Measurements from ENCODE around the gene KCNQ5. TPM values are rescaled to one million over a fixed set of nuclear protein-coding genes. Genes with fewer than 3 reads are reported as not detected.

Gene KCNQ5
- total and polyA plus RNA-seq, 2 of the 8 experiments (the other 6 are each of a cell fraction or from before 2014, with no cell fraction given): 0.83 to 1.2 TPM

- no peak for TF ChIP-seq ATF2 (IDR thresholded peaks at IDR 0.05; ENCODE audit: low read length)
- TF ChIP-seq RAD21 (IDR thresholded peaks at IDR 0.05 in 1 of 2, conservative IDR thresholded peaks at IDR 0.05 in 1 of 2; ENCODE audit: low read depth in 2 of 2, low read length in 2 of 2): no peak
- no peak for TF ChIP-seq SIRT6 (IDR thresholded peaks at IDR 0.05; ENCODE audit: low read length)
These were observed 332.9 kb downstream of the KCNQ5 start (continued) for GRCh38 chr6:72954716-72955115.

Measured in H1 (cell line).